ENCODE results near the gene KLHL40. TPM values are rescaled to one million over a fixed set of nuclear protein-coding genes. Genes with fewer than 3 reads are reported as not detected.

KLHL40 gene
- total and polyA plus RNA-seq, 2 experiments from 2014 or later, result not detected

- no peak for DNase-seq (ENCODE audit: low spot score)
- WGBS (ENCODE audit: low lambda C conversion rate, missing lambda C conversion rate), result 94% methylated on average over 12 of the region's 19 CpGs
- Histone ChIP-seq H3K4me2 (no peak overlapping the region), H3K4me3 (no peak overlapping the region), H4K20me1 (ENCODE audit: insufficient read depth, poor library complexity, severe bottlenecking) (no peaks in the 10 kb centered on the region), H3K27ac (no peak overlapping the region), H3K27me3 (no peaks in the 10 kb centered on the region), H2AFZ (no peak overlapping the region), H3K79me2 (no peaks in the 10 kb centered on the region), H3K9me2 (replicated peaks; ENCODE audit: insufficient read depth) (no peaks in the 10 kb centered on the region), H3K36me3 (replicated peaks; ENCODE audit: insufficient read depth, low read depth) (no peaks in the 10 kb centered on the region), H3K4me1 (ENCODE audit: insufficient read depth) (no peaks in the 10 kb centered on the region), H3K9me3 (ENCODE audit: low read depth) (no peaks in the 10 kb centered on the region)
- TF ChIP-seq EZH2 (IDR thresholded peaks at IDR 0.05; ENCODE audit: borderline replicate concordance) (no peak), CTCF (IDR thresholded peaks at IDR 0.05; ENCODE audit: poor library complexity) (no peak), EZH2phosphoT487 (IDR thresholded peaks at IDR 0.05; ENCODE audit: low read depth, severe bottlenecking, unreplicated experiment) (no peak)
These were observed 20.9 kb upstream of the KLHL40 start for GRCh38 chr3:42664438-42664803.

- no peak overlapping the region for H3K27ac ChIP-seq
- H3K36me3 ChIP-seq (replicated peaks; ENCODE audit: insufficient read depth, low read depth), result no peaks in the 10 kb centered on the region
- H3K79me2 ChIP-seq, result no peaks in the 10 kb centered on the region
- H2AFZ ChIP-seq, result no peak overlapping the region
- TF ChIP-seq EZH2 (IDR thresholded peaks at IDR 0.05; ENCODE audit: borderline replicate concordance) (no peak), EZH2phosphoT487 (IDR thresholded peaks at IDR 0.05; ENCODE audit: low read depth, severe bottlenecking, unreplicated experiment) (no peak), CTCF (IDR thresholded peaks at IDR 0.05; ENCODE audit: poor library complexity) (no peak)
- 92% methylated on average over 15 of the region's 15 CpGs for WGBS (ENCODE audit: low lambda C conversion rate, missing lambda C conversion rate)
- H3K4me1 ChIP-seq (ENCODE audit: insufficient read depth), result no peaks in the 10 kb centered on the region
- H3K9me2 ChIP-seq (replicated peaks; ENCODE audit: insufficient read depth), result no peaks in the 10 kb centered on the region
- no peaks in the 10 kb centered on the region for H4K20me1 ChIP-seq (ENCODE audit: insufficient read depth, poor library complexity, severe bottlenecking)
- DNase-seq (ENCODE audit: low spot score), result no peak
- H3K27me3 ChIP-seq, result no peaks in the 10 kb centered on the region
- H3K9me3 ChIP-seq (ENCODE audit: low read depth), result no peaks in the 10 kb centered on the region
- no peak overlapping the region for H3K4me3 ChIP-seq
- no peak overlapping the region for H3K4me2 ChIP-seq
These were observed 20.1 kb upstream of the KLHL40 start for GRCh38 chr3:42665050-42665878.

- Histone ChIP-seq H3K27me3 (no peaks in the 10 kb centered on the region), H3K27ac (no peak overlapping the region), H4K20me1 (ENCODE audit: insufficient read depth, poor library complexity, severe bottlenecking) (no peaks in the 10 kb centered on the region), H3K4me3 (no peak overlapping the region), H3K36me3 (replicated peaks; ENCODE audit: insufficient read depth, low read depth) (no peaks in the 10 kb centered on the region), H3K4me1 (ENCODE audit: insufficient read depth) (no peaks in the 10 kb centered on the region), H3K79me2 (no peaks in the 10 kb centered on the region), H2AFZ (no peak overlapping the region), H3K4me2 (no peak overlapping the region), H3K9me3 (ENCODE audit: low read depth) (no peaks in the 10 kb centered on the region), H3K9me2 (replicated peaks; ENCODE audit: insufficient read depth) (no peaks in the 10 kb centered on the region)
- no peak for DNase-seq (ENCODE audit: low spot score)
- 91% methylated on average over 8 of the region's 8 CpGs for WGBS (ENCODE audit: low lambda C conversion rate, missing lambda C conversion rate)
- TF ChIP-seq EZH2 (IDR thresholded peaks at IDR 0.05; ENCODE audit: borderline replicate concordance), result no peak
- no peak for TF ChIP-seq EZH2phosphoT487 (IDR thresholded peaks at IDR 0.05; ENCODE audit: low read depth, severe bottlenecking, unreplicated experiment)
- no peak for TF ChIP-seq CTCF (IDR thresholded peaks at IDR 0.05; ENCODE audit: poor library complexity)
These were observed 19.3 kb upstream of the KLHL40 start for GRCh38 chr3:42666022-42666421.
